ENCODE results near the gene RABEP1. TPM values are rescaled to one million over a fixed set of nuclear protein-coding genes. Genes with fewer than 3 reads are reported as not detected.
A peak's percentile ranks its signal among the peaks of the same experiment; 100 is the strongest.
"Not testable (repeated sequence)": the region's sequence is repeated elsewhere in the genome, so short reads cannot be mapped to it uniquely, and the experiment has no call there.

RABEP1 gene
- 51.7 TPM for total RNA-seq
- long read RNA-seq, full-length matches to known transcripts, result 133 of 163 reads
- long read RNA-seq, partial matches to known transcripts, result 9 of 163 reads
- long read RNA-seq, other reads (novel, unspliced or antisense), result 21 of 163 reads

DNA sequence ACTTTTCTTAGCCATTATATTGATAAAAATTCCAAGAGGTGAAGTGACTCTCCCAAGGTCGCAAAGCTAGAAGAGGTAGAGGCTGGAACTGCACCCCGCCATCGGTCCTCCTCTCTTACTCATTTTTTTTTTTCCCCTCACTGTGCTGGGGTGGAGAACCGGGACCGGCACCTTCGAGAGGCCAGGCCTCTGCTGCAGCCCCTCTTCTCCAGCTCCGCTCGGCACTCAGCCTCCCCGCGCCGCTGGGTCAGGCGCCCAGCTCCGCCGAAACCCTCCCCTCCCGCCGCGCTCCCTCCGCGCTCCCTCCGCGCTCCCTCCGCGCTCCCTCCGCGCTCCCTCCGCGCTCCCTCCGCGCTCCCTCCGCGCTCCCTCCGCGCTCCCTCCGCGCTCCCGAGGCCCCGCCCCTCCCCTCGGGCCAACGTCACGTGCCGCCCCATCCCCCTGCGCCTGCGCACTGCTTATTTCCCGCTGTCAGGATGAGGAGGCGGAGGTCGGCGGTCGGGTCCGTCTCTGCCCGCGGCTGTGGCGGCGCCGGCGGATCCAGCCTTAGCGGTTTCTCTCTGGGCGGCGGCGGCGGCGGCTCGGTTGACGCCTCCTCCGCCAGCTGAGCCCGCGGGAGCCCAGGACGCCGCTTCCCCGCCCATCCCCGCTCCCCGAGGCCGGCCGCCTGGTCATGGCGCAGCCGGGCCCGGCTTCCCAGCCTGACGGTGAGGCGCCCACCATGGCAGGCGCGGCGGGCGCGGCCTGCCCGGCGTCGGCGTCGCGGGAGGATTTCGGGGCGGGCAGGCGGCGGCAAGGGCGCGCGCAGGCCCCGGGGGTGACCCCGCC lies at the start of gene RABEP1:
RABEP1 (plus strand) TSS at position 471 of the 828 bp plus-strand sequence; CDS start at position 674, 203 bp downstream.
- DNase-seq (peak; percentile 94), ATAC-seq (ENCODE audit: poor library complexity) (peak; percentile 98)
- intact Hi-C loops (cut with DNase I), result no loop called here

DNA sequence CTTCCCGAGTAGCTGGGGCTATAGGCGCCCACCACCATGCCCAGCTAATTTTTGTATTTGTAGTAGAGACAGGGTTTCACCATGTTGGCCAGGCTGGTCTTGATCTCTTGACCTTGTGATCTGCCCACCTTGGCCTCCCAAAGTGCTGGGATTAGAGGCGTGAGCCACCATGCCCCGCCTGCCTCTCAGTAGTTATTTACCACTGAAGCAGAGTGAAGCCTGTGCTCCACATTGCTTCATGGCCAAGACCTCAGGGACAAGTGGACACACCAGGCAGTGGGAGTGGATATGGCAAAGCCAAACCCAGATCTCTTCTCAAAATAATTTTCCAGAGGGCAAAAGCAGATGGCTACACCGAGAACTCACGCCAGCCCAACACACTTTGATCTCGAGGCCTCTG lies 48.6 kb upstream of the RABEP1 start:
- ATAC-seq (ENCODE audit: poor library complexity); intact Hi-C loops (cut with DNase I); DNase-seq: not testable (repeated sequence)

DNA sequence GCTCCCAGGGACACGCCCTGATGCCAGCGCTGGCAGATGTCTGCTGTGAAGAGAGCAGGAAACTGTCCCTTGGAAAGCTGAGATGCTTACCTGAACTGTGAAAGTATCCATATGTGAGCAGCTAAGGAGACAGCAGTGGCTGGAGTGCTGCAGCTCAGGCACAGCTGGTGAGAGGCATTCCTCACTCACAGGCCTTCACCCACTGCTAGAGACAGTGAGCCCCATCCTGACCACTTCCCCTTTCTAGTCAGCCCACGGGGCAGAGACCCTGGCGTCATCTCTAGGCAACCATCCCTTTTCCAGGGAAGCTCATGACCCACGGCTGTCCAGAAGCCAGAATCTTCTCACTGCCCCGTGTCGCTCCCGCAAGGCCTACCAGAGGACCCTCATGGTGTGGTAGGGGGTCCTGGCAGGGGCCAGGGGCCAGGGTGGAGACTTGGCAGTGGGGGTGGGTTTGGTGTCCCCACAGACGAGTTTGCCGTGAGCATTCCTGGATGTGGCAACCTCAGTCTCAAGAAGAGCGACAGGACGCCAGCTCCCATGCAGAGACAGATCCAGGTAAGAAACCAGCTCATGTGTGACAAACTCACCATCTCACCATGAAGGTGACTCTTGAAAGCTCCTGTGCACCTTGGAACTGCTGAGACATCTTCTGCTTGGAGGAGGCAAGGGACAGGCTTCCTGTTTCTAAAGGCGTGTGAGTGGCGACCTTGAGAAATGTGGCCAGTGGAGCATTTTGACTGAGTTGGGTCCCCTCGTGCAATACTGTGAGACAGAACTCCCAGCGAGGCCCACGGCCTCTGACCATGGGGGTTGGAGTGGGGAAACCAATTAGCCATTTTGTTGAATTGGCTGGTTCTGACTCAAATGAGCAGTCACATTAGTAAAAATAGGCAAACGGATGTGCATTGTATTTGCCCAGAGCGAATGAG lies 47.2 kb upstream of the RABEP1 start, which contains the start of gene SCIMP:
SCIMP (minus strand) TSS at position 216 of the 932 bp plus-strand sequence; CDS start at position 111, 105 bp downstream.
- DNase-seq (no peak), ATAC-seq (ENCODE audit: poor library complexity) (peak; percentile 45)
- intact Hi-C loops (cut with DNase I), result no loop called here

DNA sequence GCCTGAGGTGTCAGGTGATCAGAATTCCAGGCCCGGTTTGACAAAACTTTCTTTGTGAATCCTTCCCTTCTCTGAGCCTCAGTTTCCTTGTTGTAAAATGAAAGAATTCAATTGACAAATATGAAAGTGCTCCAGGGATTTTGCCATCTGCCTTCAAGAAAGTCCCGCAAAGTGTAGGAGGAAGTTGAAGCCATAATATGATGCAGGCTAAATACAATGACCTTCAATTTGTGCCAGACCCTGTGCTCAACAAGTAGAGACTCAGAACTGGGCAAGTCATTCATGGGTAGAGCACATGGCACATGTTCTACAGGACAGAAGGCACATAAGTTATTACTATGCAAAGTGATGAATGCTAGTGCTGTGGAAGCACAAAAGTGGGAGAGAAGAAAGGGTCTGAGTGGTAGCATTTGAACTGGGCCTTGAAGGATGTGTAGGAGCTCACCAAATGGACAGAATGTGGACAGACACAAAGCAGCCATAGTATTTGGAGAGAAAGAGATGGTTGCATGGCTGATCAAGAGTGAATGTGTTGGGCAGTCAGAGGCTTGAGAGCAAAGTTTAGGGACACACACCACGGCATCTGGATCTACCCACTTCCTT lies 45.0 kb upstream of the RABEP1 start:
- ATAC-seq (ENCODE audit: poor library complexity) (no peak), DNase-seq (no peak)
- intact Hi-C loops (cut with DNase I), result no loop called here

DNA sequence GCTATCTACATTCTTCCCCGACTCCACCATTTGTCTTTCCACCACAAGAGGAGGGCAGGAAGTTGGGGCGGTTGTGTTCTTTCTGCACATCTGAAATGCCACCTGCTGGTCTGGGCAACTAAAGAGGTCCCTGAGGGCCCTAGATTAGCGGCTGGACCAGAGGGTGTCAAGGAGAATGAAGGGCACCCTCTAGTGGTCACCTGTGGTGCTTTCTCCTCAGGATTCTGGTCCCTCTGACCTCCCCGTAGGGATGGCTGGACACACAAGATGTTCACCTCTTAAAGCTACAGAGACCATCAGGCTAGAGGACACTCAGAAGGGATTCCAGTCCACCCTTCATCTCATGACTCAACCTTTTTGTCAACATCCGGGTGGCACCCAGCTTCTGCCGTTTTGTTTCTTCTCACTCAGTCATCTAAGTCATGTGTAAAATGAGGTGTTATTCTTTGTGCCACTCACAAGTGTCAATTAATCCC lies 44.5 kb upstream of the RABEP1 start:
- intact Hi-C loops (cut with DNase I), result no loop called here
- DNase-seq, result peak; percentile 50

DNA sequence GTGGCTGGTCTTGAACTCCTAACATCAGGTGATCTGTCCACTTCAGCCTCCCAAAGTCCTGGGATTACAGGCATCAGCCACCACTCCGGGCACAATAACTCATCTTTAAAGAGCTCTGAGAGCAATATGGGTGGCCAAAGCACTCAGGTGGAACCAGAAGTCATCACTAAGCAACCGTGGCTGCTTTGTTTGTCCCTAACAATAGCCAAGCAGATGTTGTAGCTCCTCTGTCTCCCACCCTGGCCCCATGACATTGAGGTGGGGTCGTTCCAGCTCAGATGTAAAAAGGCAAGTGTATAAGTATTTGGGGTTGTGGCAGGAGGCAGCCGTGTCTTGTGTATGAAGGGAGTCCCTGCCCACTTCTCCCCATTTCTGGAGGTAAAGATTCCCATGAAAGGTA lies 43.8 kb upstream of the RABEP1 start:
- ATAC-seq (ENCODE audit: poor library complexity) (no peak), DNase-seq (no peak)
- intact Hi-C loops (cut with DNase I), result no loop called here

More for the DNA sequence above, 44.5 kb upstream of the RABEP1 start:
- peak; percentile 52 for ATAC-seq (ENCODE audit: poor library complexity)

DNA sequence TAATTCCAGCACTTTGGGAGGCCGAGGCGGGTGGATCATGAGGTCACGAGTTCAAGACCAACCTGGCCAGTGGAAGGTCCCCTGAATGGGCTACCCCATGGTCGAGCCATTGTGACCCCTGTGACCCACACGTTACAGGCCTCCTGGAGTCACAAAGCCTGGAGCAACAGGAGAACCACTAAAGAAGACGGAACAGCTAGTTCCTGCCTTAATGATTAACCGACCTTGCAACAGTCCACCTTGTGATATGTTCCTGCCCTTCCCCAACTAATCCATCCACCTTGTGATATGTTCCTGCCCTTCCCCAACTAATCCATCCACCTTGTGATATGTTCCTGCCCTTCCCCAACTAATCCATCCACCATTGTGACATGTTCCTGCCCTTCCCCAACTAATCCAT lies 42.3 kb upstream of the RABEP1 start:
- intact Hi-C loops (cut with DNase I); ATAC-seq (ENCODE audit: poor library complexity); DNase-seq: not testable (repeated sequence)

DNA sequence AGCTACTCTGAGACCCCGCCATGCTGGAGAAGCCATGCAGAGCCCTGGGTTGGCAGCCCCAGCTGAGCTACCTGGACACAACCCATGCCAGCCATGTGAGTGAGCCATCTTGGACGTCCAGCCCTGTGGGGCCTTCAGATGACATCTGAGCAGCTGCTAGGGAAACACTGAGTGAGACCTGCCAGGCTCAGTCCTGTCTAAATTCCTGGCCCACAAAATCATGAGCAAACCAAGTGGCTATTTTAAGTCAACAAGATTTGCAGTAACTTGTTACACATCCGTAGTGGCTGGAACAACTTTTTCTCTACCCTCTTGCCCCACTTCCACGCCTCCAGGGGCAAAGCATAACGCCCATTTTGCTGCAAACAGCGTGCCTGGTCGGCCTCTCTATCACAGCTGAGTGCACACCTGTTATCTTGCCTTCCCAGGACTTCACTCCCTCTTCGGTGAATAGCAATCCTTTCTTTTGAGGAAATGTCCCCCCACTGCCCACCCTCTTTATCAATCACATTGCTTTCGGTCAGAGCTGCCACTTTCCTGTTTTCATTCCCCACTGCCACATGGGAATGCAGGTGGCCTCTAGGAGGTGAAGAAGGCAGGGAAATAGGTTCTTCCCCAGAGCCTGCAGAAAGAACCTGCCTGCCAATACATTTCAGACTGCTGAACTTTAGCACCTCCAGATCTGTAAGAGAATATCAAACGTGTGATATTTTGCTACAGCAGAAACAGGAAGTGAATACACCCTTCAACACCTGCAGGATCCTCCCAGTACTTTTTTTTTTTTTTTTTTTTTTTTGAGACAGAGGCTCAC lies 40.0 kb upstream of the RABEP1 start:
- DNase-seq (no peak), ATAC-seq (ENCODE audit: poor library complexity) (peak; percentile 59)
- intact Hi-C loops (cut with DNase I), result no loop called here

DNA sequence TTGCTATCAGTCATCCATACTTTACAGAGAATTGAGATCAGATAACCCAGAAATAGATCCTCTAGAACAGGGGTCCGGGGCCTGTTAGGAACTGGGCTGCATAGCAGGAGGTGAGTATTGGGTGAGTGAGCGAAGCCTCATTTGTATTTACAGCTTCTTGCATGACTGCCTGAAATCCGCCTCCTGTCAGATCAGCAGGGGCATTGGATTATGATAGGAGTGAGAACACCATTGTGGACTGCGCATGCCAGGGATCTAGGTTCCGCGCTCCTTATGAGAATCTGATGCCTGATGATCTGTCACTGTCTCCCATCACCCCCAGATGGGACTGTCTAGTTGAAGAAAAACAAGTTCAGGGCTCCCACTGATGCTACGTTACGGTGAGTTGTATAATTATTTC lies 34.5 kb upstream of the RABEP1 start:
- ATAC-seq (ENCODE audit: poor library complexity), result no peak
- DNase-seq, result no peak
- intact Hi-C loops (cut with DNase I), result no loop called here

DNA sequence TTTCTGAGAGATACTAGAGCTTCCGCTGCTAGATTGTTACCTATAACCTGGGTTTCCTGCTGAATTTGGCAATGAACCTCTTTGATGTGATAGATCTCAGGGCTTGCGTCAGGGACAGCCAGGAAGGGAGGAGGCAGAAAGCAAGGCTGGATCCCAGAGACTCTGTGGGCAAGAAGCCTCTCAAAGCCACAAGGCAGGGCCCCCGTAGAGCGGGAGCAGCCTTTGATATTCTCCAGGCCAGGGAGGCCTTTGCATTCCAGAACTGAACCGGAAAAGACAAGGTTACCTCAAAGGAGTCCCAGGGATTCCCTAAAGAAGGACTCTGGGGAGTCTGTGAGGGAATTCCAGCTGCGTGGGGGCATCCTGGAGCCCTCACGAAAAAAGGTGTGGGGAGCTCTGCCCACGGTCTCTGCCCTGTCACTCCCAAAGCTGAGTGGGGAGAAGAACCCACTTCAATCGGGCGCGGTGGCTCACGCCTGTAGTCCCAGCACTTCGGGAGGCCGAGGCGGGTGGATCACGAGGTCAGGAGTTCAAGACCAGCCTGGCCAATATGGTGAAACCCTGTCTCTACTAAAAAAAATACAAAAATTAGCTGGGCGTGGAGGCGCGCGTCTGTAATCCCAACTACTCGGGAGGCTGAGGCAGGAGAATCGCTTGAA lies 33.1 kb upstream of the RABEP1 start:
- ATAC-seq (ENCODE audit: poor library complexity), result no peak
- intact Hi-C loops (cut with DNase I), result no loop called here

GRCh38 chr17:5249615-5250014 lies 32.5 kb upstream of the RABEP1 start:
- DNase-seq (no peak), ATAC-seq (ENCODE audit: poor library complexity) (peak; percentile 85)
- intact Hi-C loops (cut with DNase I), result no loop called here

More for the DNA sequence above, 33.1 kb upstream of the RABEP1 start:
- DNase-seq, result no peak

DNA sequence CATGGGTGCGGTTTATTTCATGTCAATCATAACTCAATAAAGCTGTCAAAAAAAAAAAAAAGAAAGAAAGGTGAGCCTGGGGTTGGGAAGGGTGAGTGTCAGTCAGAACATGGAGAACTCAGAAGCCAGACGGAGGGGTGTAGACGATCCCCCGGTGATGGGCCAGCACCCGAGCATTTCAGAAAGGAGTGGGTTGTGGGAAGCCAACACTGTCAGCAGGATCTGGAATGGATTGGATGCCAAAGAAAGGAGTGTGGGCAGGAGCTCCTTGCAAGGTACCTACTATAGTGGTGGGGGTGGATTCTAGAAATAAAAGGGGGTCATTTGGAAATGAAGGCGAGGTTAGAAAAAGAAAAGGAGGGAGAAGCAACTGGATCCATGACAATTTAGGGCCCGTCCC lies 27.7 kb upstream of the RABEP1 start:
- intact Hi-C loops (cut with DNase I), result no loop called here
- ATAC-seq (ENCODE audit: poor library complexity), result no peak
- no peak for DNase-seq

DNA sequence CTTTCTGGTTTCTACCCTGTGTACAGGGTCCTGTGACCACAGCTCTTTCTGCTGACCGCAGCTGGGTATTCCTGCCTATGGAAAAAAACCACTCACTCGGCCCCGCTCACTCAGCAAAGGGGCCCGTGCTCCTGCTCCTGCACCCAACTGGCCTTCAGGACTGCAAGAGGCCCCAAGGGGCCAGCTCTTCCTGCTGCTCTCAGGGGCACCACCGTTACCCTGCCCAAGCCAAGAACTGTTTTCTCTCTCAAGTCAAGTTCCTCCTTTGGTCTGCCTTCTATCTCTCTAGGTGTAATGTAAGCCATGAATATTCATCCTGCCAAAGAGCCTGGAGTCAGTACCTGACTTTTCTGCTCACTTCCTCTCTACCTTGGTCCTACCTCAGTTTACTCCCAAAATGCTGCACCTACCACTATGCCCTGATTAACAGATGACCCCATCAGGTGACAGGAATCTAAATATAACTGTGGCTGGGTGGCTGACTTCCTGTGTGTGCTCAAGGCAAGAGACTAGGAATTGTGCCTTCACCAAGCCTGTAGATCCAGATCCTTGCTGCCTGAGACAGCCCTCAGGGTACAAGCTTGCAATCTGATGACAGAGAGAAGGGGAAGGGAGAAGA lies 27.1 kb upstream of the RABEP1 start:
- intact Hi-C loops (cut with DNase I), result no loop called here
- ATAC-seq (ENCODE audit: poor library complexity) (no peak), DNase-seq (no peak)

GRCh38 chr17:5257124-5257523 lies 25.0 kb upstream of the RABEP1 start:
- ATAC-seq (ENCODE audit: poor library complexity), result no peak
- DNase-seq, result no peak
- intact Hi-C loops (cut with DNase I), result no loop called here

- intact Hi-C loops (cut with DNase I), result no loop called here
- DNase-seq (no peak), ATAC-seq (ENCODE audit: poor library complexity) (no peak)
These were observed 21.5 kb upstream of the RABEP1 start for GRCh38 chr17:5260542-5260941.

GRCh38 chr17:5262416-5262991 lies 19.6 kb upstream of the RABEP1 start:
- DNase-seq (no peak), ATAC-seq (ENCODE audit: poor library complexity) (no peak)
- intact Hi-C loops (cut with DNase I), result no loop called here

DNA sequence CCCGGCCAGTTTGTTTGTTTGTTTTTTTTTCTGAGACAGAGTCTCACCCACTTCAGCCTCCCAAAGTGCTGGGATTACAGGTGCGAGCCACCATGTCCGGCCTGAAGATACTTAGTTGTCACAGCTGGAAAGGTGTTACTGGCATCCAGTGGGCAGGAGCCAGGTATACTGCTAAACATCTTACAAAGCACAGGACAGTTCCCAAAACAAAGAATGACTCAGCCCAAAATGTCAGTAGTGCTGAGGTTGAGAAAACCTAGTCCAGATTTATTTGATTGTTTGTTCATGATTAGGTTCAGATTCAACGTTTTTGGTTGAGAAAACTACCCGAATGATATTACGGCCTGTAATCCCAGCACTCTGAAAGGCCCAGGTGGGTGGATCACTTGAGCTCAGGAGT lies 18.6 kb upstream of the RABEP1 start:
- intact Hi-C loops (cut with DNase I), result no loop called here
- DNase-seq (no peak), ATAC-seq (ENCODE audit: poor library complexity) (no peak)
